GM18517 (cell line): ENCODE data around the gene LPCAT1.
"Not testable (repeated sequence)": the region's sequence is repeated elsewhere in the genome, so short reads cannot be mapped to it uniquely, and the experiment has no call there.

Source experiments
- ATAC-seq: cut with Tn5 transposase; IDR thresholded peaks from one replicate; pipeline ENCODE4 v1.9.1; 2021; ENCODE audit warnings: mild to moderate bottlenecking, moderate library complexity; ENCODE audit not compliant: unreplicated experiment

The LPCAT1 gene

GRCh38 chr5:1541702-1542400, 18.1 kb upstream of the LPCAT1 start:
- ATAC-seq = no peak

DNA sequence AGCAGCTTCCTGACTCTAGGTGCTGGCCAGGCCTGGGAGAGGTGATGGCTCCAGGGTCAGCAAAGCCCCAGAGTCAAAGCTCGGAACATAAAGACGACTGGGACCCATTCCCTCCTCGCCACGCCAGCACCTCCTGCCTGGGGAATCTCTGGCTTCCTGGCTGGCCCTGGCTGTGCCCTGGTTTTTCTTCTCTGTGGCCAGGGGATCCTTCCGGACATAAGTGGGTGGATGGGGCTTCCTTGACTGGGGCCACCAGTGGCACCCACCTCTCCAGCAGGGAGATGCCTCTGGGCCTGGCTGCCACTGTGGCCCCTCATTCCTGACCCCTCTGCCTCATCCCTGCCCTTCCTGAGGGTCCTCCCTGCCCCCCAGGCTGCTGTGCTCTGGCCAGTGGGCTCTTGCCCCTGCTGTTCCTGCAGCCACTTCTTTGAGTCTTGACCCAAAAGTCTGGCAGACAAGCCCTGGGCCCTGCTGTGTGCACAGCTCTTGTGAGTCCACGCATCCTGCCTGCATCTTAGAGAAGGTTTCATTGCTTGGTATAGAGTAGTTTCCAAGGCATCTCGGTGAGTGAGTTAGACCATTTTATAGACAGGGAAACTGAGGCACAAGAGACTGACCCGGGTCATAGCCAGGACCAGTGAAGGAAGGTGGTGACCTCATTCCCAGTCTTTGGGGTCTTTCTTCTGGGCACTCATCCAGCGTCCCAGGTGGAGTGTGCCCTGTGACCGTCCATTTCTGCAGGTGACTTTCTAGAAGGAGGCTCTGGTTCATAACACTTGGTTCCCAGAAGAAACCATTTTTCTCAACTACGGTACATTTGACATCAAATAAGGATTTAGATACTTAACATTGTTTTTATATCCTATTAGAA, 17.3 kb upstream of the LPCAT1 start:
- no peak for ATAC-seq

DNA sequence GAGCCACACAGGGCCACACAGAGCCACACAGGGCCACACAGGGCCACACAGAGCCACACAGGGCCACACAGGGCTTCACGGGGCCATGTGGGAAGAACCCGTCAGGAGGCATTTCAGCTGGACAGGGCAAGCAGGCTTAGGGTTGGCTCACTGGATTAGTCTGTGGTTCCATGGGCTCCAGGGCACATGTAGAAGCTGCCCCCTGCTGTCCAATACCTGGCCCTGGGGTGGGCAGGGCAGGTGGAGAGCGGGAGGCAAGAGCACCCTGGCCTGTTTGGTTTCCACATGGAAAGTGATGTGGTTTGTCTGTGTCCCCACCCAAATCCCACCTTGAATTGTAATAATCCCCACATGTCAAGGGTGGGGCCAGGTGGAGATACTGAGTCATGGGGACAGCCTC, 16.4 kb upstream of the LPCAT1 start:
- ATAC-seq = no peak

- ATAC-seq = not testable (repeated sequence)
These were observed 15.8 kb upstream of the LPCAT1 start for GRCh38 chr5:1539393-1540161.

DNA sequence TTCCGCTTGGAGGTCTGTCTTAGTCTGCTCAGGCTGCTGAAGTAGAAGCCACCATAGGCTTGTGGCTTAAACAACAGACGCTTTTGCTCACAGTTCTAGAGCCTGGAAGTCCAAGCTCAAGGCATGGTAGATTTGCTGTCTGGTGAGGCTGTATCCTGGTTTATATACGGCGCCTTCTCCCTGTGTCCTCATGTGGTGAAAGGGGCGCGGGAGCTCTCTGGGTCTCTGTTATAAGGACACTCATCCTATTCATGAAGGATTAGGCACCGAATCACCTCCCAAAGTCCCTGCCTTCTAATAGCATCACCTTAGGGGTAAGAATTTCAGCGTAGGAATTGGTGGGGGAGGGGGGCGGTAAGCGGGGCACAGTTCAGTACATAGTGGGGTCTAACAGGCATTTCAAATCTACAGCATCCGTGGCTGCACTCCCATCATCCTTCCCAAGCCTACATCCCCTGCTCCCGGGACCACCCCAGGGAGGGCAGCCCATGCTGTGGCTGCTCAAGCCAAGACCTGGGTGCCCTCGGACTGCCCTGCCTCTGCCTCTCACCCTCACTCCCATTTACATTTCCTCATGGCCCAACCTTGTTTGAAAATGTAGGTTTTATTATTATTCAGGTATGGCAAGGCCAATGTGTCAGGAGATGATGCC, 15.1 kb upstream of the LPCAT1 start:
- no peak for ATAC-seq

- ATAC-seq = no peak
These were observed 14.5 kb upstream of the LPCAT1 start for GRCh38 chr5:1538276-1538675.

- no peak for ATAC-seq
These were observed 13.9 kb upstream of the LPCAT1 start for GRCh38 chr5:1537603-1538154.

DNA sequence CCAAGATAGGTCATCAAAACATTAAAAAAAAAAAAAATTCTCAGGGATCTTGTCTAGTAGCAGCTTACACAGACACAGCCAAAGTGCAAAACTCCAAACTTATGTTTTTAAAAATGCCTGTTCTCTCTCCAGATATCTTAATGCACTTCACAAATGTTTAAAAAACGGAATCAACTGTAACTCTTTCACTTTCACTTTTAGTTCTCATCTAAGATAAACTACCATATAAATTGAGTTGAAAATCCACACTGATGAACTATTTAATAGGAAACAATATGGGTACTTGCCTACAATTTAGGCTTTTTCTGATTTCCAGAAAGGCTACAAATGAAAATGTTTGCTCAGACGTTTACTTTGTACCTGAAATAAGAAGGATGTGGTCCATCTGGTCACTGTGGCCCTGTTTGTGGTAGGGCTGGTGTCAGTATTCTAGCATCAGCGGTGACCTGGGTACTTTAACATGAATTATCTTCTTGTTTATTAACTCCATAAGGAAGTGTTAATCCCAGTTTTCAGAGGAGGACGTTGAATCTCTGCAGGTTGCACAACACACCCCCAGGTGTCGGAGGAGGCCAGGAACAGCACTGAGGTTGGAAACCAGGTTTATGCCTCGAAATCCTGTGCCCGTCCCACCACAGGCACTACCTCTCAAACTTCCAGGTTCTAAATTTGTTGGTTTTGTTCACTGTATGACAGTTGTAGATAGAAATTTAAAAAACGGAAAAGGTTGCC, 13.3 kb upstream of the LPCAT1 start:
- no peak for ATAC-seq

DNA sequence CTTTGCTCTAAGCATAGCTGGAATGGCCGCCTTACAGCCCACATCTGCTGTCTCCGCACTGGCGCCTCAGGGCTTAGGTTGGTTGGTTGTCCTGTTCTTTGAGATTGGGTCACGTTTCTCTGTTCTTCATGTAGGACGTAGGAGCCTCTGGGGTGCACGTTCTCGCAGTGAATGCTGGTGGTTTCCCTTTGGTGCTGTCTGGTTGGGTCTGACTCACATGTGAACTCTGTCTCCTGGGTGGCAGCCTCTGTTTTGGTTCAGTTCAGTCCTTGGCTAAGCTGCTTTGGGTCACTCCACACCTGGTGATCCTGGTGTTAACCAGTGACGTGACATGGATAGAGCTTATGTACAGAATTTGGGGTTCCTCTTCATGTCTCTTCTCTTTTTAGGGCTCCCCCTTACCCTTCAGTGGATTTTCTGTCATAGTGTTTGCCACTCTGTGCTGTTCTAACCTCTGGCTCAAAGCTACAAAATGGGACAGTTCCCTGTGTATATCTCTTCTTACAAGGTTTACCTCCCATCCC, 12.6 kb upstream of the LPCAT1 start:
- peak; percentile 99 for ATAC-seq

DNA sequence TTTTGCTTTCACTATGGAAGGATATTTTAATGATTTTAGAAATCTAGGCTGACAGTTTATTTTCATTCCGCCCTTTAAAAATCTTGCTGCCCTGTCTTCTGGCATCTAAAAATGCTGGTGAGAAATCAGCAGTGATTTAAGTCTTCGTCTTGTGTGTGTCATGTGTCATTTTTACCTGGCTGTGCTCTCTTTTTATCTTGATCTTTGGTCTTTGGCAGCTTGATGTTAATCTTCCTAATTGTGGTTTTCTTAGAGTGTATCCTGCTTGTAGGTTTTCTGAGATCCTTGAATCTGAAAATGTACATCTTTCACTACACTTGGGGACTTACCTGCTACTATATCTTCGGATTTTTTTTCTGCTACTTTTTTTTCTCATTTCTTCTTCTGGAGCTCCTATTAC, 11.9 kb upstream of the LPCAT1 start:
- no peak for ATAC-seq

DNA sequence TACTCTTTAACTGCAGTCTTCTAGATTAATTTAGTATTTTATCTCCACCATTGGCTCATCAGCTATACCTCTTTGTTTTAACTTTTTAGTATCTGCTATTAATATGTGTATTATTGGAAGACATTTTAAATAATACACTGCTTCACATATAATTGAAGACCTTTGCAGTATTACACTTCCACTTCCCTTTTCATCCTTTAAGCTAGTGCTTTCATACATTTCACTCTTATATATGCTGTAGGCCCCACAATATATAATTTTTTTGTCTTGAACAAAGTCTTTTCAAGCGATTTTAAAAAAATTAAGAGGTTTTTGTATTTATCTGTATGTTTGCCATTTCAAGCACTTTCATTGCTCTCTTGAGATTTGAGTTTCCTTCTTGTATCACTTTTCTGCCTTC, 8.6 kb upstream of the LPCAT1 start:
- no peak for ATAC-seq

DNA sequence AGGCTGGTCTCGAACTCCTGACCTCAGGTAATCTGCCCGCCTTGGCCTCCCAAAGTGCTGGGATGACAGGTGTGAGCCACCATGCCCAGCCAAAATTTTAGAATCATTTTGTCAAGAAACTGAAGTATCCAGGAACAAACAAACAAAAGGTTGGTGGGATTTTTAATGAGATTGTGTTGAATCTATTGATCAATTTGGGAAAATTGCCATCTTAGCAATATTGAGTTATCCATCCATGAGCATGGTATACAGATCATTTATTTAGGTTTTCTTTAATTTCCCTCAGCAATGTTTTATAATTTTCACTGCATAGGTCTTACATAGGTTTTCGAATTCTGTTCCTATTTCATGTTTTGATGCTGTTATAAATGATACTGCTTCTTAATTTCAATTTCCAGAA, 5.7 kb upstream of the LPCAT1 start:
- no peak for ATAC-seq

DNA sequence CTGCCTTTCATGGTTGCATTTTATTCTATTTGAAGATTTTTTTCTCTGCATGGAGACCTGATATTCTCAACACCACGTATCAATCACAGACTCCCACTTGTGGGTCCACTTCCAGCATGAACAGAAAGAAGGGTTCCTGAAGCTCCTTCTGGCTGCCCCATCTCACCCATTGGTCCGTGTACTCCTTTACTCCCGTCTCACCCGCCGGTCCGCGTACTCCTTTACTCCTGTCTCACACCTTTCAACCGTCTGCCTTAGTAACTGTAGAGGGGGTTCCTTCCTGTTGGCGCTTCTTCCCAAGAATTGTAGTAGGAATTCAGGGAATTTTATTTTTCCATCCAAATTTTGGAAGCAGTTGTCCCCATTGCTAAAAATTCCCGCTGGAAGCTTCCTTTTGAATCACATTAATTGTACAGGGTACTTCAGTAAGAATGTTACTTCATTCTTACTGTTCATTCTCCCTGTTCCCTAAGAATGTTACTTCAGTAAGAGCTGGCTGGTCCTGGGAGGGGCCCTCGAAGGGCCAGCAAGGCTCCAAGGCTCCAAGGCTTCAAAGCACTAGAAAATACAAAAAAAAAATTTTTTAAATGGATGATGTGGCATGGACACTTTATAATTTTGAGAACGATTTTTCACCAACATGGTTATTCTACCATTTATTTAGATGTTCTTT, 3.9 kb upstream of the LPCAT1 start:
- no peak for ATAC-seq

DNA sequence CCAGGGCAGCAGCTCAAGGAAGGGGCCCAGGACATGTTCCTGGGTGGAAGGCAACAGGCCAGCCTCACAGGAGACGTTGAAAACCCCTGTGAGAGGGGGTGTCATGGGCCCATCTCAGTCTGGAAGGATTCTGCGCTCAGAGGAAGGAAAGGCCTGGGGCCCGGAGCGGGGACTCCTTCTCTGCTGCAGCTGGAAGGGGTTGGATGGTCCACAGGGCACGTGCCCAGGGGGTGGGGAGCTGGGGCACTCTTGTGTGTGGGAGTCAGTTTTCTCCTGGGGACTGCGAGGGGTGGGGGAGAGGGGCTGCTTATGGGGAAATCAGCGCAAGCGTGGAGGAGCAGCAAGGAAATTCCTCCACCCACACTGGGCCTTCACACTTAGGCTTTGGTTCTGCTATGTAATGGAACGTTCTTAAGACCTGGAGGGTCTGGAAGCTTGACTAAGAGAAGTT, 2.9 kb upstream of the LPCAT1 start:
- no peak for ATAC-seq

GRCh38 chr5:1526190-1526631, 2.5 kb upstream of the LPCAT1 start:
- ATAC-seq = no peak

GRCh38 chr5:1525624-1526189, 1.9 kb upstream of the LPCAT1 start:
- no peak for ATAC-seq

DNA sequence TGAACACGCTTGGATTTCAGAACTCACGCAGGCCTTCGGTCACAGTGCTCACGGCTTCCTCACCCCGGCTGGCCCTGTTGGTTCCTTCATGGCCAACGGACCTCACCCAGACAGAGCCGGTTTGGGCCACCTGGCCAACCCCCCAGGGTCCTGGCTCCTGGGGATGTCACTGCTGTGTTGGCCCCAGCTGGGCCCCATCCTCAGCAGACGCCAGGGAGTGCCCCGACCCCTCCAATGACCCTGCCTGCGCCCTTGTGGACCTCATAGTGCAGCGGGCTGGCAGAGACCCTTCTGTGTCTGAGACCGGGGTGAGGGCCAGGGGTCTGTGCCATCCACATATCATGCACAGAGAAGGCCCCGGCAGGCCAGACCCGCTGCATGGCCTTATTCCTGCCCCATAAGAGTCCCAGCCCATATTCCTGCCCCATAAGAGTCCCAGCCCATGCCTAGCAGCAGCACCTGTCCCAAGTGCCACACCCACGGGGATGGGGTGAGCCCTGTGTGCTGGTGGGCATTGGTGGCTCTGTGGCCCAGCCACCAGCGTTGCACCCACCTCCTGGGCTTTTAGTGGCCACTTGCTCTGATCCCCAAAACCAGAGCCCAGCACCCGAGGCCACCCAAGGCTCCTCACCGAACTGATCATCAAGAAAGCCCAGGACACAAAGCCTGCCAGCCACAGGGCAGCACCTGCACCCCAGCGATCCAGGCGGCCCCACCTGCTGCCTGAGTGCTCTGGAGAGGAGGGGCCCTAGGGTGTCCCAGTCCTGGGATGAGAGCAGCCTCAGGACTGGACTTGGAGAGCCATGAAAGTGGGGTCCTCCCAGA, 1.3 kb upstream of the LPCAT1 start:
- no peak for ATAC-seq

- ATAC-seq = no peak
These were observed 680 bp upstream of the LPCAT1 start for GRCh38 chr5:1524481-1524798.
